Suprapubic skin (tissue), 4 donors: Measurements from ENCODE around the gene SLC25A11.

Experiments used
- CTCF ChIP-seq, 2 donors: fragments of 200-600 bp in 1 of 2; fragments of 450-650 bp in 1 of 2; sonication (generic) in 1 of 2; IDR thresholded peaks; one replicate each; pipeline ENCODE4 v1.5.1; 2016 to 2019; ENCODE audit warnings: antibody characterized with exemption in 2 of 2, mild to moderate bottlenecking in 1 of 2, moderate library complexity in 1 of 2
- POLR2A ChIP-seq, 2 donors: fragments of 450-650 bp; IDR thresholded peaks; one replicate each; pipeline ENCODE4 v1.6.1; 2017; ENCODE audit warnings: antibody characterized with exemption in 2 of 2, mild to moderate bottlenecking in 2 of 2, moderate library complexity in 2 of 2
- POLR2AphosphoS5 ChIP-seq, 3 donors: sonication (generic); formaldehyde crosslinking; IDR thresholded peaks; one replicate each; pipeline ENCODE4 v1.6.1; 2017; ENCODE audit warnings: antibody characterized with exemption in 3 of 3

GRCh38 chr17:4951486-4951885, 11.6 kb upstream of the SLC25A11 start:
- no peak for TF ChIP-seq POLR2AphosphoS5 (IDR thresholded peaks at IDR 0.05)
- no peak for TF ChIP-seq CTCF (IDR thresholded peaks at IDR 0.05)
- TF ChIP-seq POLR2A (IDR thresholded peaks at IDR 0.05): no peak
